Colon (tissue), 2 donors: ENCODE measurements around the gene ZC3H6.
"Not testable (repeated sequence)": the region's sequence is repeated elsewhere in the genome, so short reads cannot be mapped to it uniquely, and the experiment has no call there.

Experiments used
- FAIRE-seq: peaks from 2 replicates; lab custom pipeline; 2012; peaks lifted over from hg19 to GRCh38; lab: Jason Lieb, UNC
- donor health status: control.
- donor health status: control.

ZC3H6 gene

GRCh38 chr2:112332123-112332696 is 56.8 kb downstream of the ZC3H6 start:
- FAIRE-seq = no peak

GRCh38 chr2:112335600-112335999 is 60.2 kb downstream of the ZC3H6 start:
- FAIRE-seq = no peak

GRCh38 chr2:112339986-112340385 is 64.6 kb downstream of the ZC3H6 start:
- FAIRE-seq = no peak

GRCh38 chr2:112340475-112341267 is 65.3 kb downstream of the ZC3H6 start:
- FAIRE-seq = no peak

GRCh38 chr2:112342067-112342550 is 66.7 kb downstream of the ZC3H6 start:
- no peak for FAIRE-seq

- FAIRE-seq = no peak
These were observed 68.6 kb downstream of the ZC3H6 start for GRCh38 chr2:112343827-112344585.

GRCh38 chr2:112345030-112346027 is 69.9 kb downstream of the ZC3H6 start:
- FAIRE-seq = no peak

GRCh38 chr2:112352292-112352691 is 76.9 kb downstream of the ZC3H6 start:
- FAIRE-seq = not testable (repeated sequence)

GRCh38 chr2:112352809-112353603 is 77.6 kb downstream of the ZC3H6 start:
- not testable (repeated sequence) for FAIRE-seq

GRCh38 chr2:112354335-112354734 is 78.9 kb downstream of the ZC3H6 start:
- not testable (repeated sequence) for FAIRE-seq

GRCh38 chr2:112360055-112360454 is 84.7 kb downstream of the ZC3H6 start:
- FAIRE-seq = not testable (repeated sequence)
